Smooth muscle cell (in vitro differentiated cells): ENCODE data around the gene PRPH2. TPM values are rescaled to one million over a fixed set of nuclear protein-coding genes. Genes with fewer than 3 reads are reported as not detected.

Source experiments
- DNase-seq: peaks from one replicate; lab custom pipeline; 2025; ENCODE audit not compliant: unreplicated experiment; lab: John Stamatoyannopoulos, UW
- H2AFZ ChIP-seq: fragments of 200-600 bp; sonication (generic); 2 replicates; pipeline ENCODE4 v1.6.0; 2016; ENCODE audit warnings: antibody characterized with exemption, low read depth, mild to moderate bottlenecking
- H3F3A ChIP-seq: fragments of 200-600 bp; sonication (generic); 2 replicates; pipeline ENCODE4 v1.6.0; 2017; ENCODE audit warnings: antibody characterized with exemption, low read depth
- H3K27ac ChIP-seq: fragments of 200-600 bp; sonication (generic); 2 replicates; pipeline ENCODE4 v1.5.1; 2016; ENCODE audit warnings: low read depth, mild to moderate bottlenecking
- H3K27me3 ChIP-seq: fragments of 200-600 bp; sonication (generic); 2 replicates; pipeline ENCODE4 v1.6.1; 2016; ENCODE audit warnings: low read depth, mild to moderate bottlenecking
- H3K36me3 ChIP-seq: fragments of 200-600 bp; sonication (generic); 2 replicates; pipeline ENCODE4 v1.5.1; 2016; ENCODE audit warnings: low read depth
- H3K4me1 ChIP-seq: fragments of 200-600 bp; sonication (generic); 2 replicates; pipeline ENCODE4 v1.5.1; 2016; ENCODE audit warnings: low read depth
- H3K4me2 ChIP-seq: fragments of 200-600 bp; sonication (generic); 2 replicates; pipeline ENCODE4 v1.6.0; 2016; ENCODE audit warnings: mild to moderate bottlenecking
- H3K4me3 ChIP-seq: fragments of 200-600 bp; sonication (generic); 2 replicates; pipeline ENCODE4 v1.5.1; 2016; ENCODE audit warnings: mild to moderate bottlenecking
- H3K79me2 ChIP-seq: fragments of 200-600 bp; sonication (generic); 2 replicates; pipeline ENCODE4 v1.6.0; 2016; ENCODE audit warnings: low read depth, mild to moderate bottlenecking
- H3K9ac ChIP-seq: fragments of 200-600 bp; sonication (generic); 2 replicates; pipeline ENCODE4 v1.6.0; 2016; ENCODE audit warnings: low read depth
- H3K9me3 ChIP-seq: fragments of 200-600 bp; sonication (generic); replicated peaks from 2 replicates; pipeline ENCODE4 v1.5.1; 2016; ENCODE audit warnings: low read depth
- H4K20me1 ChIP-seq: fragments of 200-600 bp; sonication (generic); 2 replicates; pipeline ENCODE4 v1.6.0; 2016; ENCODE audit warnings: low read depth
- WGBS: methylation state at CpG from one replicate; pipeline ENCODE4 v1.1.7; 2016; ENCODE audit warnings: low lambda C conversion rate; 5-methylcytosine and 5-hydroxymethylcytosine counted together
- polyA plus RNA-seq: library from polyadenylated mRNA; unstranded; fragments of >200 nt; fragmentation: Nextera tagmentation; extraction: Ambion mirVana; gene quantifications from 2 replicates; pipeline ENCODE4 v1.2.1, GENCODE V29; 2016
- total RNA-seq: library from RNA; depleted of rRNA; stranded (reverse); fragments of >200 nt; gene quantifications from 2 replicates; pipeline ENCODE4 v1.2.3, GENCODE V29; 2014
- TF ChIP-seq, protein P1 (sequence below): fragments of 200-600 bp; sonication (generic); IDR thresholded peaks from 2 replicates; pipeline ENCODE4 v1.5.1; 2017; ENCODE audit warnings: borderline replicate concordance, mild to moderate bottlenecking, antibody characterized with exemption; ENCODE audit not compliant: insufficient read depth, poor library complexity, severe bottlenecking

The PRPH2 gene
- total and polyA plus RNA-seq, 2 experiments from 2014 or later, result not detected

DNA sequence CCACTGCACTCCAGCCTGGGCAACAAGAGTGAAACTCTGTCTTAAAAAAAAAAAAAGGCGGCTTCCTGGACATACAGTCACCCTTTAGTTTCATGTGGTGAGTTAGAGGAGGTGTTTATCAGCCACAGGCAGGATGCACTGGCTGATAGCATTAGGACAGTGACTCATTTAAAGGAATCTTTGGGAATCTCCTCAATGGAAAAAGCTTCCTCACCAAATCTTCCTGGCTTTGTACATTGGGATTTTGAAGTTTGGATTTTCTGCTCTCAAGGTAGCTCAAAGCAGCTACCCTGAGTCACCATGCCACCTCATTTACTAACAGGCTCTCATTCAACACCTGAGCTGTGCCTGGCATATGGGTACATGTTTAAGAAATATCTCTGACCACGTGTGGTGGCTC, 20.2 kb downstream of the PRPH2 start:
- H3K36me3 ChIP-seq, result no peaks in the 10 kb centered on the region
- TF ChIP-seq, protein P1, sequence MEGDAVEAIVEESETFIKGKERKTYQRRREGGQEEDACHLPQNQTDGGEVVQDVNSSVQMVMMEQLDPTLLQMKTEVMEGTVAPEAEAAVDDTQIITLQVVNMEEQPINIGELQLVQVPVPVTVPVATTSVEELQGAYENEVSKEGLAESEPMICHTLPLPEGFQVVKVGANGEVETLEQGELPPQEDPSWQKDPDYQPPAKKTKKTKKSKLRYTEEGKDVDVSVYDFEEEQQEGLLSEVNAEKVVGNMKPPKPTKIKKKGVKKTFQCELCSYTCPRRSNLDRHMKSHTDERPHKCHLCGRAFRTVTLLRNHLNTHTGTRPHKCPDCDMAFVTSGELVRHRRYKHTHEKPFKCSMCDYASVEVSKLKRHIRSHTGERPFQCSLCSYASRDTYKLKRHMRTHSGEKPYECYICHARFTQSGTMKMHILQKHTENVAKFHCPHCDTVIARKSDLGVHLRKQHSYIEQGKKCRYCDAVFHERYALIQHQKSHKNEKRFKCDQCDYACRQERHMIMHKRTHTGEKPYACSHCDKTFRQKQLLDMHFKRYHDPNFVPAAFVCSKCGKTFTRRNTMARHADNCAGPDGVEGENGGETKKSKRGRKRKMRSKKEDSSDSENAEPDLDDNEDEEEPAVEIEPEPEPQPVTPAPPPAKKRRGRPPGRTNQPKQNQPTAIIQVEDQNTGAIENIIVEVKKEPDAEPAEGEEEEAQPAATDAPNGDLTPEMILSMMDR, result no peak
- H3K9ac ChIP-seq, result no peak overlapping the region
- no peak overlapping the region for H3K4me3 ChIP-seq
- H3K9me3 ChIP-seq, result no peaks in the 10 kb centered on the region
- peaks cover 2% of the 10 kb centered on the region for H3F3A ChIP-seq
- no peaks in the 10 kb centered on the region for H3K27me3 ChIP-seq
- H3K27ac ChIP-seq, result peak overlapping the region; percentile 65
- H2AFZ ChIP-seq, result no peak overlapping the region
- DNase-seq, result no peak
- 24% methylated on average over 2 of the region's 2 CpGs for WGBS
- H3K4me2 ChIP-seq, result no peak overlapping the region
- no peaks in the 10 kb centered on the region for H3K79me2 ChIP-seq
- no peaks in the 10 kb centered on the region for H3K4me1 ChIP-seq
- H4K20me1 ChIP-seq, result no peaks in the 10 kb centered on the region

DNA sequence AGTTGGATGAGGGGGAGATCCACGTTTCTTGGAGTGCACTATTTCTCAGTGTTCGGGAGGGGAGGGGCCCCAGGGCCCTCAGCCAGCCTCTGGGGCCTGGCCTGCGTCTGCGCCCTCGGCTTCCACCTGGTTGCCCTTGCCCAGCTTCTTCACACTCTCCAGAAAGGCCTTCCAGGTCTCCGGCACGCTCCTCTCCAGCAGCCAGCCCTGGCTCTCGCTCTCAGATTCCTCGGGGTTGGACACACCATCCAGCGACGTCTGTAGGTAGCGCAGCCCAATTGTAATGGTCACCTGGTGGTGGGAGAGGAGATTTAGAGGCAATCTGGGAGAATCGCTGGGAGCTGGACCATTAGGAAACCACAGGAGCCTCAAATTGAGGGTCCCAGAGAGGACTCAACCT, 24.2 kb downstream of the PRPH2 start:
- Histone ChIP-seq H3K9me3 (no peaks in the 10 kb centered on the region), H3K9ac (no peak overlapping the region), H3K36me3 (peaks cover 1% of the 10 kb centered on the region), H2AFZ (no peak overlapping the region), H3K4me3 (no peak overlapping the region), H3K27ac (no peak overlapping the region), H3K79me2 (no peaks in the 10 kb centered on the region), H3K27me3 (no peaks in the 10 kb centered on the region), H3K4me2 (no peak overlapping the region), H3F3A (peaks cover 3% of the 10 kb centered on the region), H4K20me1 (no peaks in the 10 kb centered on the region), H3K4me1 (no peaks in the 10 kb centered on the region)
- 88% methylated on average over 13 of the region's 13 CpGs for WGBS
- DNase-seq, result no peak
- TF ChIP-seq, protein P1, result no peak

DNA sequence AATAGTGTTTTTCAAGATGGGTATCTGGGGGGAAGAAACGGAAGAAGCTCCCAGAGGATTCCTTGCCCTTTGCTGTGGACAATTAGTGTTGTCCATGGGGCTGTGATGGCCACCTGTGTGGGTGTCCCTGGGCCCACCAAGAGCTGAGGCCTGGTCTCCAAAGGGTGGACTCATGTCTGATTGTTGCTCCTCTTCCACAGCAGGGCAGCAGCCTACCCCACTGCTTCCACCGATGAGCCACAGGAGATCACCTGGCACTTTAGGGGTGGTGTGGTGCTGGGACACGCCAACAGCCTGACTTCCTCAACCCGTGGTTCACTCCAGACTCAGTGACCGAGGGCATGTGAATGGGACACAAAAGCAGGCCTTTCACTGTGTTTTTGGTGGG, 25.1 kb downstream of the PRPH2 start:
- no peaks in the 10 kb centered on the region for H3K9me3 ChIP-seq
- no peak overlapping the region for H3K9ac ChIP-seq
- H3F3A ChIP-seq, result peaks cover 3% of the 10 kb centered on the region
- H2AFZ ChIP-seq, result no peak overlapping the region
- TF ChIP-seq, protein P1, result no peak
- H3K27ac ChIP-seq, result no peak overlapping the region
- no peak overlapping the region for H3K4me2 ChIP-seq
- no peaks in the 10 kb centered on the region for H3K27me3 ChIP-seq
- H3K4me3 ChIP-seq, result no peak overlapping the region
- no peaks in the 10 kb centered on the region for H4K20me1 ChIP-seq
- WGBS, result 96% methylated on average over 5 of the region's 5 CpGs
- no peaks in the 10 kb centered on the region for H3K4me1 ChIP-seq
- H3K36me3 ChIP-seq, result peaks cover 6% of the 10 kb centered on the region
- H3K79me2 ChIP-seq, result no peaks in the 10 kb centered on the region
- DNase-seq, result no peak

DNA sequence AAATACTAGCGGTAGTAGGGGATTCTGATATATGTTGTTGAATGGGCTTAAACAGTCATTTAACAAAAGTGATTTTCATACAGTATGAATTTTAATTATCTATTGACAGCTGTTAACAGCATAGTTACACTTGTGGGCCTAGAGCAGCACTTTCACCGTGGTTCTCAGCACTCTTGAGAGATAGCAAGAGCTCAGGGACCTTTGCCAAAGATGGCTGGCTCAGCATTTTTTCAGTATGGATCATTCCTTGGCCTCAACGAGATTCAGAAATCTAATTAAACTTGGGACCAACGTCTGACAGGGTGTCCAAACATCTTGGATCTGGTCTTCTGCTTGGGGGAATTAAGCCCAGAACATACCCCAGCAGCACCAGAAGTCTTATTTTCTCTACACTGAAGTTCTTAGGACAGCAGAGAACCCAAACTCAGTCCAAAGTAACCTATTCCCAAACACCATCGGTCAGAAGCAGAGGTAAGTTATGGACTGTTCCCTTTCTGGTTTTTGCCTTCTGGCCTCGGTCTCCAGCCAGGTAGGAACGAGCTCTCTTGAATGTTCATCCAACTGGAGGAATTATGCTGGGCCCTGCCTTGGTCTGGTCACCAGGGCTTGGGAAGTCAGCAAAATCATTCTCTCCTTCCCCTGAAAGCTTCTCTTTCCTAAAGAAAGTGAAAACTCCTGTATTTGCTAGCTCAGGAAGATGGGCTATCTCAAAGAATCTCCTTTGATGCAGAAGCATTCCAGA, 25.7 kb downstream of the PRPH2 start:
- TF ChIP-seq, protein P1, result no peak
- Histone ChIP-seq H3K9me3 (no peaks in the 10 kb centered on the region), H3F3A (peaks cover 3% of the 10 kb centered on the region), H2AFZ (no peak overlapping the region), H3K27me3 (no peaks in the 10 kb centered on the region), H3K4me2 (no peak overlapping the region), H3K36me3 (peaks cover 9% of the 10 kb centered on the region), H3K4me3 (no peak overlapping the region), H3K79me2 (no peaks in the 10 kb centered on the region), H3K9ac (no peak overlapping the region), H3K4me1 (no peaks in the 10 kb centered on the region), H4K20me1 (no peaks in the 10 kb centered on the region), H3K27ac (no peak overlapping the region)
- DNase-seq, result no peak
- WGBS, result 97% methylated on average over 7 of the region's 7 CpGs
